Fibroblast of villous mesenchyme (primary cell): ENCODE measurements around the gene SCAMP2. TPM values are rescaled to one million over a fixed set of nuclear protein-coding genes. Genes with fewer than 3 reads are reported as not detected.

Experiments used
- DNase-seq: peaks from one replicate; pipeline ENCODE4 v3.0.0-alpha.2; 2010; ENCODE audit warnings: low read depth
- H3K4me3 ChIP-seq: 2 replicates; pipeline ENCODE4 v1.5.1; 2011; ENCODE audit warnings: low read depth, mild to moderate bottlenecking, low read length
- CTCF ChIP-seq: IDR thresholded peaks from 2 replicates; pipeline ENCODE4 v1.5.1; 2012; ENCODE audit warnings: low read depth, mild to moderate bottlenecking, low read length; ENCODE audit not compliant: insufficient read depth
- total RNA-seq: library from RNA; depleted of rRNA; stranded (reverse); fragments of >200 nt; gene quantifications from 2 replicates; pipeline ENCODE4 v1.2.3, GENCODE V29; 2012

Gene SCAMP2
- total RNA-seq, 1 donor: 33.7 TPM

- TF ChIP-seq CTCF: no peak
- DNase-seq: peak; percentile 50
- no peak overlapping the region for H3K4me3 ChIP-seq
Observed at GRCh38 chr15:74869726-74870407, 3.3 kb downstream of the SCAMP2 start.

GRCh38 chr15:74869372-74869725 lies 3.8 kb downstream of the SCAMP2 start:
- TF ChIP-seq CTCF: no peak
- no peak overlapping the region for H3K4me3 ChIP-seq
- no peak for DNase-seq

GRCh38 chr15:74868059-74868458 lies 5.1 kb downstream of the SCAMP2 start:
- no peak for DNase-seq
- no peak overlapping the region for H3K4me3 ChIP-seq
- TF ChIP-seq CTCF: no peak

- no peak for DNase-seq
- no peak overlapping the region for H3K4me3 ChIP-seq
- TF ChIP-seq CTCF: no peak
Observed at GRCh38 chr15:74867466-74868038, 5.6 kb downstream of the SCAMP2 start.

- peak; percentile 80 for DNase-seq
- TF ChIP-seq CTCF: no peak
- H3K4me3 ChIP-seq: no peak overlapping the region
Observed at GRCh38 chr15:74866090-74866489, 7.1 kb downstream of the SCAMP2 start.

- no peak overlapping the region for H3K4me3 ChIP-seq
- TF ChIP-seq CTCF: no peak
- no peak for DNase-seq
Observed at GRCh38 chr15:74865316-74865715, 7.8 kb downstream of the SCAMP2 start.

GRCh38 chr15:74864296-74864695 lies 8.9 kb downstream of the SCAMP2 start:
- H3K4me3 ChIP-seq: no peak overlapping the region
- TF ChIP-seq CTCF: no peak
- DNase-seq: no peak
